Fibroblast of skin of scalp (primary cell): ENCODE results near the gene TRIM67.
"Not testable (repeated sequence)": the region's sequence is repeated elsewhere in the genome, so short reads cannot be mapped to it uniquely, and the experiment has no call there.

Experiments
- DNase-seq: peaks from one replicate; pipeline ENCODE4 v3.0.0-alpha.2; 2013

The TRIM67 gene

GRCh38 chr1:231203259-231204057 is 41.6 kb downstream of the TRIM67 start:
- no peak for DNase-seq

GRCh38 chr1:231206856-231207255 is 45.0 kb downstream of the TRIM67 start:
- DNase-seq: peak; percentile 50

GRCh38 chr1:231207437-231207836 is 45.6 kb downstream of the TRIM67 start:
- no peak for DNase-seq

- DNase-seq: no peak
Measured at GRCh38 chr1:231208980-231209379, 47.1 kb downstream of the TRIM67 start.

- DNase-seq: no peak
Measured at GRCh38 chr1:231209531-231209930, 47.7 kb downstream of the TRIM67 start.

- no peak for DNase-seq
Measured at GRCh38 chr1:231210126-231210525, 48.3 kb downstream of the TRIM67 start.

- peak; percentile 66 for DNase-seq
Measured at GRCh38 chr1:231211005-231211857, 49.4 kb downstream of the TRIM67 start.

GRCh38 chr1:231212301-231212700 is 50.4 kb downstream of the TRIM67 start:
- not testable (repeated sequence) for DNase-seq

- DNase-seq: no peak
Measured at GRCh38 chr1:231213831-231214573, 52.1 kb downstream of the TRIM67 start.

GRCh38 chr1:231214918-231215680 is 53.2 kb downstream of the TRIM67 start:
- DNase-seq: no peak

- DNase-seq: no peak
Measured at GRCh38 chr1:231215681-231216385, 54.0 kb downstream of the TRIM67 start.

GRCh38 chr1:231216498-231216897 is 54.6 kb downstream of the TRIM67 start:
- DNase-seq: no peak

GRCh38 chr1:231217056-231217455 is 55.2 kb downstream of the TRIM67 start:
- DNase-seq: no peak

- DNase-seq: no peak
Measured at GRCh38 chr1:231218078-231218477, 56.2 kb downstream of the TRIM67 start.

- DNase-seq: no peak
Measured at GRCh38 chr1:231219422-231220401, 57.9 kb downstream of the TRIM67 start.

GRCh38 chr1:231220801-231221200 is 58.9 kb downstream of the TRIM67 start:
- no peak for DNase-seq

GRCh38 chr1:231226156-231226555 is 64.3 kb downstream of the TRIM67 start:
- DNase-seq: no peak

GRCh38 chr1:231231511-231231910 is 69.7 kb downstream of the TRIM67 start:
- DNase-seq: no peak

GRCh38 chr1:231232870-231233734 is 71.2 kb downstream of the TRIM67 start:
- DNase-seq: no peak
